K562 (cell line): ENCODE measurements around the gene RNF224. TPM values are rescaled to one million over a fixed set of nuclear protein-coding genes. Genes with fewer than 3 reads are reported as not detected.

Source experiments
- ATF6 ChIP-seq: sonication (generic); formaldehyde crosslinking; IDR thresholded peaks from 2 replicates; pipeline ENCODE4 v1.4.0; 2020; ENCODE audit warnings: mild to moderate bottlenecking, missing genetic modification reagents
- DEAF1 ChIP-seq: fragments of 450-650 bp; formaldehyde crosslinking; IDR thresholded peaks from 2 replicates; pipeline ENCODE4 v1.4.0; 2020; ENCODE audit warnings: mild to moderate bottlenecking, moderate library complexity
- DLX4 ChIP-seq: fragments of 250-450 bp; sonication (Bioruptor Pico); IDR thresholded peaks from 2 replicates; pipeline ENCODE4 v1.6.1; 2021; ENCODE audit warnings: mild to moderate bottlenecking
- L3MBTL2 ChIP-seq: fragments of 450-650 bp; IDR thresholded peaks from 2 replicates; pipeline ENCODE4 v1.6.1; 2016; ENCODE audit warnings: mild to moderate bottlenecking, moderate library complexity
- MCM7 ChIP-seq, 2 experiments: fragments of 450-650 bp; IDR thresholded peaks; 2 replicates each; pipeline ENCODE4 v1.6.1; 2016 to 2018
- MLX ChIP-seq, 2 experiments: fragments of 450-650 bp in 1 of 2; sonication (generic) in 1 of 2; formaldehyde crosslinking; conservative IDR thresholded peaks; 2 replicates each; pipeline versions ENCODE4 v1.4.0 to v1.8.1; 2020 to 2022; ENCODE audit warnings: mild to moderate bottlenecking in 1 of 2, missing genetic modification reagents in 1 of 2
- NBN ChIP-seq: fragments of 450-650 bp; IDR thresholded peaks from 2 replicates; pipeline ENCODE4 v1.6.1; 2016; ENCODE audit warnings: low read depth, mild to moderate bottlenecking
- NEUROD1 ChIP-seq: fragments of 150-350 bp; IDR thresholded peaks from 2 replicates; pipeline ENCODE4 v1.6.1; 2014; ENCODE audit warnings: borderline replicate concordance, low read length, low read depth; ENCODE audit not compliant: partially characterized antibody
- PCBP1 ChIP-seq: fragments of 200-400 bp; formaldehyde crosslinking; IDR thresholded peaks from 2 replicates; pipeline ENCODE4 v1.6.1; 2018; ENCODE audit warnings: mild to moderate bottlenecking, low read depth, low read length; ENCODE audit not compliant: poor library complexity, severe bottlenecking
- RBM22 ChIP-seq: fragments of 200-400 bp; formaldehyde crosslinking; IDR thresholded peaks from 2 replicates; pipeline ENCODE4 v1.6.1; 2018; ENCODE audit warnings: low read length, low read depth; ENCODE audit not compliant: poor library complexity, severe bottlenecking
- RFX1 ChIP-seq: fragments of 450-650 bp; IDR thresholded peaks from 2 replicates; pipeline ENCODE4 v1.6.1; 2016; ENCODE audit warnings: mild to moderate bottlenecking, moderate library complexity
- RFX5 ChIP-seq: IDR thresholded peaks from 2 replicates; pipeline ENCODE4 v1.6.1; 2011; ENCODE audit warnings: low read depth, mild to moderate bottlenecking, improper control_type of control experiment, low read length
- SMC3 ChIP-seq: conservative IDR thresholded peaks from 2 replicates; pipeline ENCODE4 v1.6.1; 2011; ENCODE audit warnings: low read depth, low read length, improper control_type of control experiment; ENCODE audit not compliant: insufficient read depth
- THAP7 ChIP-seq: fragments of 250-450 bp; sonication (Bioruptor Pico); IDR thresholded peaks from 2 replicates; pipeline ENCODE4 v1.5.0; 2021
- TOE1 ChIP-seq, 2 experiments: fragments of 450-650 bp in 1 of 2; sonication (generic) in 1 of 2; formaldehyde crosslinking in 1 of 2; IDR thresholded peaks; 2 replicates each; pipeline versions ENCODE4 v1.7.1 to v1.8.0; 2016 to 2022; ENCODE audit warnings: borderline replicate concordance in 2 of 2, mild to moderate bottlenecking in 2 of 2, antibody characterized with exemption in 1 of 2, inconsistent platforms in 1 of 2, low read depth in 1 of 2, missing genetic modification reagents in 1 of 2, moderate library complexity in 1 of 2
- WHSC1 ChIP-seq: IDR thresholded peaks from one replicate; pipeline ENCODE4 v1.6.1; 2012; ENCODE audit warnings: low read length, control low read depth, inconsistent platforms
- ZBTB2 ChIP-seq: fragments of 450-650 bp; IDR thresholded peaks from 2 replicates; pipeline ENCODE4 v1.6.1; 2016; ENCODE audit warnings: antibody characterized with exemption
- ZNF282 ChIP-seq: sonication (generic); formaldehyde crosslinking; IDR thresholded peaks from 2 replicates; pipeline ENCODE4 v1.8.1; 2023; ENCODE audit warnings: missing genetic modification reagents
- ZNF444 ChIP-seq: fragments of 250-450 bp; sonication (Bioruptor Pico); IDR thresholded peaks from 2 replicates; pipeline ENCODE4 v1.4.0; 2020; ENCODE audit warnings: mild to moderate bottlenecking, moderate library complexity
- polyA plus RNA-seq, 8 experiments: library from polyadenylated mRNA; depleted of rRNA in 4 of 8; stranded (reverse) in 5 of 8; unstranded in 3 of 8; fragments of >200 nt; fragmentation: Nextera tagmentation in 2 of 8; fragmentation: Illumina TruSeq in 1 of 8; extraction: Ambion mirVana in 2 of 8; extraction: Trizol in 1 of 8; gene quantifications; 2 replicates each; pipeline versions ENCODE4 v1.2.1 to v1.2.3, GENCODE V29; 2011 to 2014; ENCODE audit warnings: inconsistent platforms in 1 of 8, missing spikeins in 1 of 8
- total RNA-seq, 7 experiments: library from RNA; depleted of rRNA in 6 of 7; stranded (reverse); fragments of >200 nt in 6 of 7; fragmentation: Illumina TruSeq in 2 of 7; extraction: Trizol in 2 of 7; gene quantifications; 2 replicates each; pipeline versions ENCODE4 v1.2.1 to v1.2.3, GENCODE V29; 2011 to 2021; ENCODE audit warnings: low replicate concordance in 1 of 7

RNF224 gene
- total and polyA plus RNA-seq, 9 of the 15 experiments (the other 6 are each of a cell fraction or from before 2014, with no cell fraction given): not detected

- peak; percentile 95 for TF ChIP-seq PCBP1
- no peak for TF ChIP-seq RFX5
- TF ChIP-seq L3MBTL2: peak; percentile 71
- peak; percentile 41; the same call in 1 of the 2 replicates for TF ChIP-seq ATF6
- TF ChIP-seq SMC3: peak; percentile 97
- TF ChIP-seq ZNF282 (CRISPR knock-in tag): no peak
- no peak for TF ChIP-seq WHSC1
- TF ChIP-seq DEAF1 (CRISPR knock-in tag): peak; percentile 93
- no peak for TF ChIP-seq RFX1
- no peak for TF ChIP-seq MCM7 (IDR thresholded peaks at IDR 0.05)
- peak; percentile 80; the same call in 1 of the 2 replicates for TF ChIP-seq NBN
- peak; percentile 49 for TF ChIP-seq NEUROD1
- TF ChIP-seq DLX4: no peak
- TF ChIP-seq ZBTB2: peak; percentile 42; the same call in 1 of the 2 replicates
- no peak for TF ChIP-seq ZNF444 (CRISPR knock-in tag)
- TF ChIP-seq THAP7 (CRISPR knock-in tag): no peak
- no peak for TF ChIP-seq MLX (CRISPR knock-in tag; conservative IDR thresholded peaks at IDR 0.05)
- TF ChIP-seq RBM22: peak; percentile 40
- TF ChIP-seq TOE1 (IDR thresholded peaks at IDR 0.05; ENCODE audit: borderline replicate concordance): peak; percentile 85; the same call in 1 of the 2 replicates
- TF ChIP-seq TOE1 (CRISPR knock-in tag; IDR thresholded peaks at IDR 0.05; ENCODE audit: borderline replicate concordance, low read depth): no peak
These were observed 9.1 kb downstream of the RNF224 start (continued) for GRCh38 chr9:137236238-137236935.
